Esophagus muscularis mucosa (tissue), 4 donors: ENCODE data around the gene NFKBIL1. TPM values are rescaled to one million over a fixed set of nuclear protein-coding genes. Genes with fewer than 3 reads are reported as not detected.

Source experiments
- DNase-seq: peaks from one replicate; pipeline ENCODE4 v3.0.0-alpha.2; 2017; ENCODE audit errors: extremely low spot score
- H3K27ac ChIP-seq, 4 donors: fragments of 200-600 bp; sonication (generic); replicated peaks in 1 of 4; 1 replicate in 3 of 4; 2 replicates in 1 of 4; pipeline ENCODE4 v1.5.1; 2016 to 2019; ENCODE audit warnings: mild to moderate bottlenecking in 1 of 4
- H3K27me3 ChIP-seq, 4 donors: fragments of 200-600 bp; sonication (generic); one replicate each; pipeline versions ENCODE4 v1.5.1 to v1.6.0; 2016 to 2019
- H3K36me3 ChIP-seq, 4 donors: fragments of 200-600 bp; sonication (generic); one replicate each; pipeline ENCODE4 v1.5.1; 2016 to 2019
- H3K4me1 ChIP-seq, 4 donors: fragments of 200-600 bp; sonication (generic); one replicate each; pipeline ENCODE4 v1.5.1; 2016 to 2019
- H3K4me3 ChIP-seq, 4 donors: fragments of 200-600 bp; sonication (generic); 1 replicate in 2 of 4; 2 replicates in 2 of 4; pipeline ENCODE4 v1.5.1; 2016 to 2019; ENCODE audit warnings: mild to moderate bottlenecking in 4 of 4, moderate library complexity in 1 of 4
- H3K9me3 ChIP-seq, 4 donors: fragments of 200-600 bp; sonication (generic); 1 replicate in 3 of 4; 2 replicates in 1 of 4; pipeline ENCODE4 v1.5.1; 2016 to 2019
- EP300 ChIP-seq: sonication (generic); formaldehyde crosslinking; IDR thresholded peaks from one replicate; pipeline ENCODE4 v1.6.1; 2017; ENCODE audit warnings: antibody characterized with exemption
- POLR2A ChIP-seq: fragments of 450-650 bp; IDR thresholded peaks from one replicate; pipeline ENCODE4 v1.6.1; 2017; ENCODE audit warnings: antibody characterized with exemption, moderate library complexity, mild to moderate bottlenecking, low read depth
- POLR2AphosphoS5 ChIP-seq, 2 donors: sonication (generic); formaldehyde crosslinking; IDR thresholded peaks; one replicate each; pipeline ENCODE4 v1.6.1; 2017; ENCODE audit warnings: antibody characterized with exemption in 2 of 2
- WGBS: methylation state at CpG from one replicate; pipeline ENCODE4 v1.1.5; 2018; 5-methylcytosine and 5-hydroxymethylcytosine counted together
- intact Hi-C: fragments of 100-400 bp; cut with DNase I; formaldehyde crosslinking; loops from one replicate; pipeline ENCODE4 v1.15.1; 2023
- total RNA-seq, 4 donors: library from RNA; depleted of rRNA; stranded (reverse); fragments of >200 nt; gene quantifications; one replicate each; pipeline versions ENCODE4 v1.1.0 to v1.2.1, GENCODE V29; 2016
- TF ChIP-seq, protein P1 (sequence below), 3 experiments: fragments of 200-600 bp in 2 of 3; fragments of 450-650 bp in 1 of 3; sonication (generic) in 2 of 3; IDR thresholded peaks; one replicate each; pipeline ENCODE4 v1.5.1; 2017 to 2019; ENCODE audit warnings: antibody characterized with exemption in 3 of 3, mild to moderate bottlenecking in 2 of 3, moderate library complexity in 1 of 3

Gene NFKBIL1
- total RNA-seq, 4 donors from 2014 or later = 24.4 to 42.6 (median 29.6) TPM

GRCh38 chr6:31573239-31574105 lies 26.1 kb downstream of the NFKBIL1 start:
- TF ChIP-seq, protein P1, sequence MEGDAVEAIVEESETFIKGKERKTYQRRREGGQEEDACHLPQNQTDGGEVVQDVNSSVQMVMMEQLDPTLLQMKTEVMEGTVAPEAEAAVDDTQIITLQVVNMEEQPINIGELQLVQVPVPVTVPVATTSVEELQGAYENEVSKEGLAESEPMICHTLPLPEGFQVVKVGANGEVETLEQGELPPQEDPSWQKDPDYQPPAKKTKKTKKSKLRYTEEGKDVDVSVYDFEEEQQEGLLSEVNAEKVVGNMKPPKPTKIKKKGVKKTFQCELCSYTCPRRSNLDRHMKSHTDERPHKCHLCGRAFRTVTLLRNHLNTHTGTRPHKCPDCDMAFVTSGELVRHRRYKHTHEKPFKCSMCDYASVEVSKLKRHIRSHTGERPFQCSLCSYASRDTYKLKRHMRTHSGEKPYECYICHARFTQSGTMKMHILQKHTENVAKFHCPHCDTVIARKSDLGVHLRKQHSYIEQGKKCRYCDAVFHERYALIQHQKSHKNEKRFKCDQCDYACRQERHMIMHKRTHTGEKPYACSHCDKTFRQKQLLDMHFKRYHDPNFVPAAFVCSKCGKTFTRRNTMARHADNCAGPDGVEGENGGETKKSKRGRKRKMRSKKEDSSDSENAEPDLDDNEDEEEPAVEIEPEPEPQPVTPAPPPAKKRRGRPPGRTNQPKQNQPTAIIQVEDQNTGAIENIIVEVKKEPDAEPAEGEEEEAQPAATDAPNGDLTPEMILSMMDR (IDR thresholded peaks at IDR 0.05) = no peak
- no peak for TF ChIP-seq EP300
- no peak for TF ChIP-seq POLR2A
- TF ChIP-seq POLR2AphosphoS5 (IDR thresholded peaks at IDR 0.05) = no peak
- no peaks in the 10 kb centered on the region for H3K36me3 ChIP-seq
- no peak for DNase-seq
- H3K9me3 ChIP-seq = no peaks in the 10 kb centered on the region
- H3K27ac ChIP-seq = no peak overlapping the region
- peaks cover 0 to 3% (median 0%) of the 10 kb centered on the region in 4 donors for H3K4me1 ChIP-seq
- 89% methylated on average over 9 of the region's 9 CpGs for WGBS
- no peak overlapping the region for H3K4me3 ChIP-seq
- intact Hi-C loops = no loop called here
- peaks cover 0 to 42% (median 0%) of the 10 kb centered on the region in 4 donors for H3K27me3 ChIP-seq

DNA sequence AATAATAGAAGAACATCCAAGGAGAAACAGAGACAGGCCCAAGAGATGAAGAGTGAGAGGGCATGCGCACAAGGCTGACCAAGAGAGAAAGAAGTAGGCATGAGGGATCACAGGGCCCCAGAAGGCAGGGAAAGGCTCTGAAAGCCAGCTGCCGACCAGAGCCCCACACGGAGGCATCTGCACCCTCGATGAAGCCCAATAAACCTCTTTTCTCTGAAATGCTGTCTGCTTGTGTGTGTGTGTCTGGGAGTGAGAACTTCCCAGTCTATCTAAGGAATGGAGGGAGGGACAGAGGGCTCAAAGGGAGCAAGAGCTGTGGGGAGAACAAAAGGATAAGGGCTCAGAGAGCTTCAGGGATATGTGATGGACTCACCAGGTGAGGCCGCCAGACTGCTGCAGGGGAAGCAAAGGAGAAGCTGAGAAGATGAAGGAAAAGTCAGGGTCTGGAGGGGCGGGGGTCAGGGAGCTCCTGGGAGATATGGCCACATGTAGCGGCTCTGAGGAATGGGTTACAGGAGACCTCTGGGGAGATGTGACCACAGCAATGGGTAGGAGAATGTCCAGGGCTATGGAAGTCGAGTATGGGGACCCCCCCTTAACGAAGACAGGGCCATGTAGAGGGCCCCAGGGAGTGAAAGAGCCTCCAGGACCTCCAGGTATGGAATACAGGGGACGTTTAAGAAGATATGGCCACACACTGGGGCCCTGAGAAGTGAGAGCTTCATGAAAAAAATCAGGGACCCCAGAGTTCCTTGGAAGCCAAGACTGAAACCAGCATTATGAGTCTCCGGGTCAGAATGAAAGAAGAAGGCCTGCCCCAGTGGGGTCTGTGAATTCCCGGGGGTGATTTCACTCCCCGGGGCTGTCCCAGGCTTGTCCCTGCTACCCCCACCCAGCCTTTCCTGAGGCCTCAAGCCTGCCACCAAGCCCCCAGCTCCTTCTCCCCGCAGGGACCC lies 27.0 kb downstream of the NFKBIL1 start:
- Histone ChIP-seq H3K27me3 (peaks cover 0 to 33% (median 0%) of the 10 kb centered on the region in 4 donors), H3K9me3 (no peaks in the 10 kb centered on the region), H3K27ac (peak overlapping the region in 2 of 4 donors; percentile 36 to 59), H3K36me3 (no peaks in the 10 kb centered on the region), H3K4me3 (no peak overlapping the region), H3K4me1 (peaks cover 0 to 3% (median 0%) of the 10 kb centered on the region in 4 donors)
- intact Hi-C loops = no loop called here
- no peak for TF ChIP-seq POLR2A
- no peak for TF ChIP-seq POLR2AphosphoS5 (IDR thresholded peaks at IDR 0.05)
- TF ChIP-seq EP300 = no peak
- TF ChIP-seq, protein P1 (IDR thresholded peaks at IDR 0.05) = no peak
- DNase-seq = no peak
- WGBS = 84% methylated on average over 14 of the region's 14 CpGs

DNA sequence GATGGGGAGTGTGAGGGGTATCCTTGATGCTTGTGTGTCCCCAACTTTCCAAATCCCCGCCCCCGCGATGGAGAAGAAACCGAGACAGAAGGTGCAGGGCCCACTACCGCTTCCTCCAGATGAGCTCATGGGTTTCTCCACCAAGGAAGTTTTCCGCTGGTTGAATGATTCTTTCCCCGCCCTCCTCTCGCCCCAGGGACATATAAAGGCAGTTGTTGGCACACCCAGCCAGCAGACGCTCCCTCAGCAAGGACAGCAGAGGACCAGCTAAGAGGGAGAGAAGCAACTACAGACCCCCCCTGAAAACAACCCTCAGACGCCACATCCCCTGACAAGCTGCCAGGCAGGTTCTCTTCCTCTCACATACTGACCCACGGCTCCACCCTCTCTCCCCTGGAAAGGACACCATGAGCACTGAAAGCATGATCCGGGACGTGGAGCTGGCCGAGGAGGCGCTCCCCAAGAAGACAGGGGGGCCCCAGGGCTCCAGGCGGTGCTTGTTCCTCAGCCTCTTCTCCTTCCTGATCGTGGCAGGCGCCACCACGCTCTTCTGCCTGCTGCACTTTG lies 28.0 kb downstream of the NFKBIL1 start, which contains the start of gene TNF:
TSS of gene TNF (plus strand) at position 231 of the 567 bp plus-strand sequence. CDS start at position 408, 177 bp downstream.
- H3K9me3 ChIP-seq = no peaks in the 10 kb centered on the region
- peak within 1 kb of the TSS; percentile 36 to 59 (median 43) for H3K27ac ChIP-seq
- intact Hi-C loops = no loop called here
- TF ChIP-seq EP300 (no peak), POLR2AphosphoS5 (IDR thresholded peaks at IDR 0.05) (peak in 1 of 2 donors; percentile 70), POLR2A (no peak)
- TF ChIP-seq, protein P1 (IDR thresholded peaks at IDR 0.05) = no peak
- peaks cover 0 to 24% (median 0%) of the 10 kb centered on the region in 4 donors for H3K27me3 ChIP-seq
- peaks cover 0 to 8% (median 3%) of the 10 kb centered on the region in 4 donors for H3K4me1 ChIP-seq
- 61% methylated on average over 16 of the region's 19 CpGs for WGBS
- DNase-seq = no peak
- no peaks in the 10 kb centered on the region for H3K36me3 ChIP-seq
- peak within 1 kb of the TSS; percentile 36 to 50 (median 40) for H3K4me3 ChIP-seq

- Histone ChIP-seq H3K27me3 (peaks cover 0 to 19% (median 0%) of the 10 kb centered on the region in 4 donors), H3K27ac (peak overlapping the region; percentile 36 to 59 (median 43)), H3K9me3 (no peaks in the 10 kb centered on the region), H3K4me3 (peak overlapping the region; percentile 36 to 50 (median 40)), H3K4me1 (peaks cover 4 to 11% (median 7%) of the 10 kb centered on the region in 4 donors), H3K36me3 (no peaks in the 10 kb centered on the region)
- 64% methylated on average over 8 of the region's 8 CpGs for WGBS
- TF ChIP-seq POLR2AphosphoS5 (IDR thresholded peaks at IDR 0.05) (no peak), POLR2A (no peak), EP300 (no peak)
- TF ChIP-seq, protein P1 (IDR thresholded peaks at IDR 0.05) = no peak
- no peak for DNase-seq
- intact Hi-C loops = no loop called here
Observed at GRCh38 chr6:31575952-31576685, 28.7 kb downstream of the NFKBIL1 start.
